Ectodermal cell (in vitro differentiated cells): ENCODE data around the gene ATIC.

Source experiments
- H3K27ac ChIP-seq: 2 replicates; pipeline ENCODE4 v1.7.0; 2013; ENCODE audit warnings: mild to moderate bottlenecking, low read depth, low read length; ENCODE audit not compliant: insufficient read depth, poor library complexity, severe bottlenecking
- H3K27me3 ChIP-seq: 2 replicates; pipeline ENCODE4 v1.7.0; 2013; ENCODE audit warnings: mild to moderate bottlenecking, low read length; ENCODE audit not compliant: insufficient read depth, control insufficient read depth, poor library complexity, severe bottlenecking
- H3K36me3 ChIP-seq: one replicate; pipeline ENCODE4 v1.7.0; 2013; ENCODE audit warnings: low read length; ENCODE audit not compliant: control insufficient read depth, insufficient read depth
- H3K4me1 ChIP-seq: one replicate; pipeline ENCODE4 v1.7.0; 2013; ENCODE audit warnings: low read length; ENCODE audit not compliant: control insufficient read depth, insufficient read depth
- H3K4me3 ChIP-seq: 2 replicates; pipeline ENCODE4 v1.7.0; 2013; ENCODE audit warnings: low read depth, low read length, control low read depth; ENCODE audit not compliant: insufficient read depth
- H3K9me3 ChIP-seq: 2 replicates; pipeline ENCODE4 v1.7.0; 2013; ENCODE audit warnings: mild to moderate bottlenecking, low read length, moderate library complexity; ENCODE audit not compliant: control insufficient read depth
- WGBS, 2 experiments: methylation state at CpG; one replicate each; pipeline ENCODE4 v1.1.7; 2013; ENCODE audit warnings: missing lambda C conversion rate in 2 of 2; 5-methylcytosine and 5-hydroxymethylcytosine counted together

ATIC gene

GRCh38 chr2:215364157-215365155 lies 52.6 kb downstream of the ATIC start:
- 94 to 95% methylated on average over 9 of the region's 10 CpGs for WGBS, 2 experiments
- Histone ChIP-seq H3K27me3 (no peaks in the 10 kb centered on the region), H3K4me3 (no peak overlapping the region), H3K9me3 (no peaks in the 10 kb centered on the region), H3K4me1 (no peaks in the 10 kb centered on the region), H3K36me3 (peaks cover 5% of the 10 kb centered on the region), H3K27ac (no peak overlapping the region)

DNA sequence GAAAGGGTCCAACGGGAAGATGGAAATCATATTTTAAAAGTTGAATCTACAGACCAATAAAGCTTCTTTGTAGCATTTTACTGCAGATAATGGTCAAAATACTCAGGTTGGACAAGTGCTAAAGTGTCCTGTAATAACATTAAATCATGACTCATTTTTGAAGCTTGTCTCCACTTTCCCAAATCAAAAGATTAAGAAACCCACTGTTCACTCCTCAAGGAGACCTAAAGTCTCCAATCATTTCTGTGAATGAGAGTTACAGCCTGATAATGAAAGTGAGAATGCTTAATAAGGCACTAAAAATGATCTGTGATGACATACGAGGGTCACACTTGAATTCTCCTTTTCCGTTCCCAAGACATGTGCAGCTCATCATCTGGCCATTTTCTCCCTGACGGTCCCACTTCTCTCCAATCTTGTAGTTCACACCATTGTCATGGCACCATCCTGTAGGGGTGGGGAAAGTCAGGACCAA lies 53.4 kb downstream of the ATIC start:
- H3K4me3 ChIP-seq, result no peak overlapping the region
- H3K4me1 ChIP-seq, result no peaks in the 10 kb centered on the region
- peaks cover 8% of the 10 kb centered on the region for H3K36me3 ChIP-seq
- 92 to 93% methylated on average over 4 of the region's 4 CpGs for WGBS, 2 experiments
- no peak overlapping the region for H3K27ac ChIP-seq
- H3K9me3 ChIP-seq, result no peaks in the 10 kb centered on the region
- no peaks in the 10 kb centered on the region for H3K27me3 ChIP-seq

DNA sequence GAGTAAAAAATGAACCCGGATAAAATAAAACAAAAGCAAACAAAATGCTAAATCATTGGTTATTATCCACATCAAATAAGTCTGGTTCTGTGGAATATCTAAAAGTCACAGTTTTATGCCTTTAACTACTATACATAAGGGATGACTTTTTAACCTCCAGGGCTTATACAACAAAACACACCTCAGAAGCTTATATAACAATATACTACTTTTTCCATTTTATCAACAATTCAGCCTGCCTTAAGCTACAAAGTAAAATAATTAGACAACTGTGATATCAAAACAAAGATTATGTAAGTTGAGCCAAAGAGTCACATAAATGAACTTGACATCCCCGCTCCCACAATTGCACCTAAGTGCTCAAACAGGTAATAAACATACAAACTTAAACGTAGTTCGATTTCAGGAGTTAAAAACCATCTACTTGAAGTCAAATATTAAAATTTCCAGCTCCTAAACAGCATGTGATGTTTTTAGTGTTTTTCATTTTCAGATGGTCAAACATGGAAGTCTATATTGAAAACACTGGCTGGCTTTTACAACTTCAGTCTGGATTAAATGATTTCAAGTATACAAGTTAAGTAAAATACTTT lies 54.7 kb downstream of the ATIC start:
- Histone ChIP-seq H3K27me3 (no peaks in the 10 kb centered on the region), H3K4me3 (no peak overlapping the region), H3K36me3 (peaks cover 8% of the 10 kb centered on the region), H3K4me1 (no peaks in the 10 kb centered on the region), H3K9me3 (no peaks in the 10 kb centered on the region), H3K27ac (no peak overlapping the region)
- 91 to 97% methylated on average over 3 to 4 of the region's 4 CpGs for WGBS, 2 experiments

GRCh38 chr2:215367662-215368492 lies 56.0 kb downstream of the ATIC start:
- H3K4me1 ChIP-seq, result no peaks in the 10 kb centered on the region
- WGBS, 2 experiments, result 96% methylated on average over 10 to 11 of the region's 11 CpGs
- peaks cover 9% of the 10 kb centered on the region for H3K36me3 ChIP-seq
- H3K9me3 ChIP-seq, result no peaks in the 10 kb centered on the region
- no peak overlapping the region for H3K27ac ChIP-seq
- H3K4me3 ChIP-seq, result no peak overlapping the region
- H3K27me3 ChIP-seq, result no peaks in the 10 kb centered on the region

- Histone ChIP-seq H3K4me3 (no peak overlapping the region), H3K4me1 (no peaks in the 10 kb centered on the region), H3K9me3 (no peaks in the 10 kb centered on the region), H3K36me3 (peaks cover 9% of the 10 kb centered on the region), H3K27ac (no peak overlapping the region), H3K27me3 (no peaks in the 10 kb centered on the region)
Measured at GRCh38 chr2:215368493-215368809, 56.6 kb downstream of the ATIC start.

DNA sequence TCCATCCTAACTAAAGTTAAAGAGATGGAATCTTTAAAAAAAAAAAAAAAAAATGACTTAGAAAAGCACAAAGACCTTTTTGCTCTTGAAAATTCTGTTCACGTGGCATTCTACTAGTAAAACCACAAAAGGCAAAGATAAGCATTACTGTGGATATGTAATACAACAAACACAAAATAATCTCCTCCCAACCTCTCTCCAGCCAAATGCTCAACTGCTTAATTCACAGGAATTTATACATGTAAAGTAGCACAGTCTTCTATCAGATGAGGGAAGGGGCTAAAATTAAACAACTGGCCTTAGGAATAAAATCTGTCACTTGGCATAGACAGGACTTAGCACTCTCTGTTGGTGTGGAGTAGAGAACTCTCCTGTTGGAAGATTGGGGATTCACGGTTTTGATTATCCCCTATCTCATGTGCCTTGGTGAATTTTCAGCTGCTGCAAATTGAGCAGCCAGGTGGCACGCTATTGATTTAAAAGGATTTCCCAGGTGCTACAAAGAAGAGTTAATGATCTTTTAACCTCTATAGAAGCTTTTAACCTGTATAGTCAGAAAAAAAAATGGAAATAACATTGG lies 57.4 kb downstream of the ATIC start:
- no peak overlapping the region for H3K4me3 ChIP-seq
- H3K27ac ChIP-seq, result no peak overlapping the region
- no peaks in the 10 kb centered on the region for H3K9me3 ChIP-seq
- H3K4me1 ChIP-seq, result no peaks in the 10 kb centered on the region
- H3K27me3 ChIP-seq, result no peaks in the 10 kb centered on the region
- 91 to 94% methylated on average over 3 of the region's 3 CpGs for WGBS, 2 experiments
- peaks cover 12% of the 10 kb centered on the region for H3K36me3 ChIP-seq

GRCh38 chr2:215370112-215370965 lies 58.5 kb downstream of the ATIC start:
- H3K27me3 ChIP-seq, result no peaks in the 10 kb centered on the region
- no peak overlapping the region for H3K4me3 ChIP-seq
- no peaks in the 10 kb centered on the region for H3K4me1 ChIP-seq
- H3K36me3 ChIP-seq, result peaks cover 18% of the 10 kb centered on the region
- no peaks in the 10 kb centered on the region for H3K9me3 ChIP-seq
- 79 to 82% methylated on average over 13 of the region's 14 CpGs for WGBS, 2 experiments
- no peak overlapping the region for H3K27ac ChIP-seq

- H3K4me3 ChIP-seq, result no peak overlapping the region
- no peak overlapping the region for H3K27ac ChIP-seq
- 95 to 96% methylated on average over 14 of the region's 14 CpGs for WGBS, 2 experiments
- H3K4me1 ChIP-seq, result no peaks in the 10 kb centered on the region
- no peaks in the 10 kb centered on the region for H3K9me3 ChIP-seq
- H3K36me3 ChIP-seq, result peaks cover 25% of the 10 kb centered on the region
- H3K27me3 ChIP-seq, result no peaks in the 10 kb centered on the region
Measured at GRCh38 chr2:215371915-215372897, 60.3 kb downstream of the ATIC start.
